HepG2 (cell line): Measurements from ENCODE around the gene SPNS1. TPM values are rescaled to one million over a fixed set of nuclear protein-coding genes. Genes with fewer than 3 reads are reported as not detected.

ENCODE experiments used
- CENPX ChIP-seq: sonication (generic); formaldehyde crosslinking; IDR thresholded peaks from 2 replicates; pipeline ENCODE4 v1.9.0; 2021; ENCODE audit warnings: mild to moderate bottlenecking, missing genetic modification reagents, moderate library complexity
- NFKB2 ChIP-seq: sonication (generic); formaldehyde crosslinking; IDR thresholded peaks from 2 replicates; pipeline ENCODE4 v1.4.0; 2020; ENCODE audit warnings: missing genetic modification reagents, borderline replicate concordance
- PCBP1 ChIP-seq: fragments of 200-400 bp; formaldehyde crosslinking; IDR thresholded peaks from 2 replicates; pipeline ENCODE4 v1.6.1; 2017; ENCODE audit warnings: mild to moderate bottlenecking, low read depth, low read length, borderline replicate concordance
- SALL2 ChIP-seq: sonication (generic); formaldehyde crosslinking; IDR thresholded peaks from 2 replicates; pipeline ENCODE4 v1.8.1; 2023; ENCODE audit warnings: mild to moderate bottlenecking, missing genetic modification reagents, inconsistent platforms
- ZKSCAN5 ChIP-seq: sonication (generic); formaldehyde crosslinking; IDR thresholded peaks from 2 replicates; pipeline ENCODE4 v1.5.1; 2020; ENCODE audit warnings: mild to moderate bottlenecking, missing genetic modification reagents
- ZNF263 ChIP-seq: sonication (generic); formaldehyde crosslinking; IDR thresholded peaks from 2 replicates; pipeline ENCODE4 v1.4.0; 2020; ENCODE audit warnings: missing genetic modification reagents
- ZNF337 ChIP-seq: sonication (generic); formaldehyde crosslinking; IDR thresholded peaks from 2 replicates; pipeline ENCODE4 v1.5.1; 2020; ENCODE audit warnings: missing genetic modification reagents, low read depth, mild to moderate bottlenecking, borderline replicate concordance
- ZNF563 ChIP-seq: sonication (generic); formaldehyde crosslinking; IDR thresholded peaks from 2 replicates; pipeline ENCODE4 v1.8.0; 2022; ENCODE audit warnings: mild to moderate bottlenecking, moderate library complexity, missing genetic modification reagents
- ZNF792 ChIP-seq: IDR thresholded peaks from 2 replicates; pipeline ENCODE4 v1.6.1; 2016
- polyA plus RNA-seq, 8 experiments: library from polyadenylated mRNA; depleted of rRNA in 3 of 8; stranded (reverse) in 7 of 8; unstranded in 1 of 8; fragments of >200 nt; fragmentation: Illumina TruSeq in 4 of 8; extraction: Trizol in 4 of 8; gene quantifications; 2 replicates each; pipeline versions ENCODE4 v1.2.1 to v1.2.3, GENCODE V29; 2011 to 2016; ENCODE audit warnings: low read depth in 4 of 8, missing spikeins in 1 of 8, mixed read lengths in 1 of 8; ENCODE audit not compliant: insufficient read depth in 1 of 8
- total RNA-seq, 5 experiments: library from RNA; depleted of rRNA; stranded (reverse); fragments of >200 nt; fragmentation: Illumina TruSeq; extraction: Trizol; gene quantifications; 2 replicates each; pipeline ENCODE4 v1.2.3, GENCODE V29; 2016; ENCODE audit warnings: low read depth in 1 of 5
- TF ChIP-seq, protein P1 (sequence below): IDR thresholded peaks from 2 replicates; pipeline ENCODE4 v1.6.1; 2016; ENCODE audit warnings: mild to moderate bottlenecking, missing biosample characterization, missing genetic modification reagents
- TF ChIP-seq, protein P2 (sequence below): sonication (generic); formaldehyde crosslinking; IDR thresholded peaks from 2 replicates; pipeline ENCODE4 v1.8.0; 2022; ENCODE audit warnings: missing genetic modification reagents, low read depth, mild to moderate bottlenecking, borderline replicate concordance
- TF ChIP-seq, protein P3 (sequence below): sonication (generic); formaldehyde crosslinking; IDR thresholded peaks from 2 replicates; pipeline ENCODE4 v1.4.0; 2020; ENCODE audit warnings: mild to moderate bottlenecking, low read depth, missing genetic modification reagents
- TF ChIP-seq, protein P4 (sequence below): sonication (generic); formaldehyde crosslinking; IDR thresholded peaks from 2 replicates; pipeline ENCODE4; 2020; ENCODE audit warnings: missing genetic modification reagents, mild to moderate bottlenecking, borderline replicate concordance
- TF ChIP-seq, protein P5 (sequence below): sonication (generic); formaldehyde crosslinking; IDR thresholded peaks from 2 replicates; pipeline ENCODE4 v1.5.0; 2020; ENCODE audit warnings: missing genetic modification reagents, mild to moderate bottlenecking, borderline replicate concordance
- TF ChIP-seq, protein P6 (sequence below): sonication (generic); formaldehyde crosslinking; IDR thresholded peaks from 2 replicates; pipeline ENCODE4 v1.4.0; 2020; ENCODE audit warnings: missing genetic modification reagents, borderline replicate concordance
- TF ChIP-seq, protein P7 (sequence below): sonication (generic); formaldehyde crosslinking; IDR thresholded peaks from 2 replicates; pipeline ENCODE4 v1.4.0; 2020; ENCODE audit warnings: mild to moderate bottlenecking, missing genetic modification reagents

SPNS1 gene
- total and polyA plus RNA-seq, 2 of the 13 experiments (the other 11 are each of a cell fraction or from before 2014, with no cell fraction given): 25.6 to 38.8 TPM

DNA sequence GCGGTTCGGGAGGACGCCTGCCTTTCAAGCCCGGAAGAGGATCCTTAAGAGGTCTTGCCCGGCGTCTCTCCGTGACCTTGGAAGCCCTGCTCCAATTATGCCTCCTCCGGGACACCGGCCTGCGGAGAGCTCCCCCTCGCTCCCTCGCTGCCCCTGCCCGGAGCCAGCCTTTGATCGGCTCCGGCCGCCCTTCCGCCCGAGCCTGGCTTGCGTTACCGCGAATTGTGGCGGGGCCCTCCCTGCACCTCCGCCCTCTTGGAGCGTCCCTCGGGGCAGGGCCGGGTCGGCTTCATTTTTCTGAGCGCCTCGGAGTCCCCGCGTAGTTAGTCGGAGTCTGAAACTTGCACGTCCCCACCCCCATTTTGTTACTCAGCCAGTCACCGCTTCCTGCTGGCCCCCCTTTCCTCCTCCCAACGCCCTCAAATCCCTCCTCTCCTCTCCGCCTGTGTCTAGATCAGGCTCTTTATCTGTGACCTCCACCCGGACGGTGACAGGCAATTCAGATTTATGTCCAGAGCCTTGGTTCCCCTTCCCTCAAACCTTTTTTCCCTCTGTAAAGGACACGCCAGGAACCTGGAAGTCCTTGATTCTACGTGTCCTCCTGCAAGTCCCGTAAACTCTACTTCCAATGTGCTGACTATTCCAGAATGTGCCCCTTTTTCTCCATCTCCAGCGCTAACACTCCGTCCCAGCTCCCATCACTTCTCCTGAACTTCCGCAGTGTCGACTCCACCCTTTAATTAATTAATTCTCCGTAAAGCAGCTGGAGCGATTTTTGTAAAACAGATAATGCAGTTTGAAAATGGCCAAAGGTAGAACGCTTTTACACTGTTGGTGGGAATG, 49.0 kb upstream of the SPNS1 start (continued):
- TF ChIP-seq ZNF563 (CRISPR knock-in tag) (no peak; the same call in 1 of the 2 replicates), SALL2 (CRISPR knock-in tag) (no peak; the same call in 1 of the 2 replicates), ZNF792 (CRISPR knock-in tag) (0 out of 2 replicates have a peak, but pooled peaks have one; percentile 43), ZKSCAN5 (CRISPR knock-in tag) (no peak), CENPX (CRISPR knock-in tag) (no peak), PCBP1 (peak; percentile 72; the same call in 1 of the 2 replicates), ZNF263 (CRISPR knock-in tag) (peak; percentile 53; the same call in 1 of the 2 replicates), NFKB2 (CRISPR knock-in tag) (no peak; the same call in 1 of the 2 replicates), ZNF337 (CRISPR knock-in tag) (peak; percentile 29; the same call in 1 of the 2 replicates)
- TF ChIP-seq, protein P1, sequence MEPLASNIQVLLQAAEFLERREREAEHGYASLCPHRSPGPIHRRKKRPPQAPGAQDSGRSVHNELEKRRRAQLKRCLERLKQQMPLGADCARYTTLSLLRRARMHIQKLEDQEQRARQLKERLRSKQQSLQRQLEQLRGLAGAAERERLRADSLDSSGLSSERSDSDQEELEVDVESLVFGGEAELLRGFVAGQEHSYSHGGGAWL: peak; percentile 19; the same call in 1 of the 2 replicates
- TF ChIP-seq, protein P2, sequence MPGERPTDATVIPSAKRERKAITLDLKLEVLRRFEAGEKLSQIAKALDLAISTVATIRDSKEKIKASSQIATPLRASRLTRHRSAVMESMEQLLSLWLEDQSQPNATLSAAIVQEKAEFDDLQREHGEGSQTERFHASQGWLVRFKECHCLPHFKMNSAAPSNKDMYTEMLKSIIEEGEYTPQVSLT (CRISPR knock-in tag): no peak
- TF ChIP-seq, protein P3, sequence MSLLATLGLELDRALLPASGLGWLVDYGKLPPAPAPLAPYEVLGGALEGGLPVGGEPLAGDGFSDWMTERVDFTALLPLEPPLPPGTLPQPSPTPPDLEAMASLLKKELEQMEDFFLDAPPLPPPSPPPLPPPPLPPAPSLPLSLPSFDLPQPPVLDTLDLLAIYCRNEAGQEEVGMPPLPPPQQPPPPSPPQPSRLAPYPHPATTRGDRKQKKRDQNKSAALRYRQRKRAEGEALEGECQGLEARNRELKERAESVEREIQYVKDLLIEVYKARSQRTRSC (CRISPR knock-in tag): no peak
- TF ChIP-seq, protein P4, sequence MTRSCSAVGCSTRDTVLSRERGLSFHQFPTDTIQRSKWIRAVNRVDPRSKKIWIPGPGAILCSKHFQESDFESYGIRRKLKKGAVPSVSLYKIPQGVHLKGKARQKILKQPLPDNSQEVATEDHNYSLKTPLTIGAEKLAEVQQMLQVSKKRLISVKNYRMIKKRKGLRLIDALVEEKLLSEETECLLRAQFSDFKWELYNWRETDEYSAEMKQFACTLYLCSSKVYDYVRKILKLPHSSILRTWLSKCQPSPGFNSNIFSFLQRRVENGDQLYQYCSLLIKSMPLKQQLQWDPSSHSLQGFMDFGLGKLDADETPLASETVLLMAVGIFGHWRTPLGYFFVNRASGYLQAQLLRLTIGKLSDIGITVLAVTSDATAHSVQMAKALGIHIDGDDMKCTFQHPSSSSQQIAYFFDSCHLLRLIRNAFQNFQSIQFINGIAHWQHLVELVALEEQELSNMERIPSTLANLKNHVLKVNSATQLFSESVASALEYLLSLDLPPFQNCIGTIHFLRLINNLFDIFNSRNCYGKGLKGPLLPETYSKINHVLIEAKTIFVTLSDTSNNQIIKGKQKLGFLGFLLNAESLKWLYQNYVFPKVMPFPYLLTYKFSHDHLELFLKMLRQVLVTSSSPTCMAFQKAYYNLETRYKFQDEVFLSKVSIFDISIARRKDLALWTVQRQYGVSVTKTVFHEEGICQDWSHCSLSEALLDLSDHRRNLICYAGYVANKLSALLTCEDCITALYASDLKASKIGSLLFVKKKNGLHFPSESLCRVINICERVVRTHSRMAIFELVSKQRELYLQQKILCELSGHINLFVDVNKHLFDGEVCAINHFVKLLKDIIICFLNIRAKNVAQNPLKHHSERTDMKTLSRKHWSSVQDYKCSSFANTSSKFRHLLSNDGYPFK (CRISPR knock-in tag): no peak; the same call in 1 of the 2 replicates
- TF ChIP-seq, protein P5, sequence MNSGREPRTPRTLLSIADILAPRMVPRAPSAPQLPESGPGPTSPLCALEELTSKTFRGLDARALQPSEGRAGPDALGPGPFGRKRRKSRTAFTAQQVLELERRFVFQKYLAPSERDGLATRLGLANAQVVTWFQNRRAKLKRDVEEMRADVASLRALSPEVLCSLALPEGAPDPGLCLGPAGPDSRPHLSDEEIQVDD: 0 out of 2 replicates have a peak, but pooled peaks have one; percentile 42
- TF ChIP-seq, protein P6, sequence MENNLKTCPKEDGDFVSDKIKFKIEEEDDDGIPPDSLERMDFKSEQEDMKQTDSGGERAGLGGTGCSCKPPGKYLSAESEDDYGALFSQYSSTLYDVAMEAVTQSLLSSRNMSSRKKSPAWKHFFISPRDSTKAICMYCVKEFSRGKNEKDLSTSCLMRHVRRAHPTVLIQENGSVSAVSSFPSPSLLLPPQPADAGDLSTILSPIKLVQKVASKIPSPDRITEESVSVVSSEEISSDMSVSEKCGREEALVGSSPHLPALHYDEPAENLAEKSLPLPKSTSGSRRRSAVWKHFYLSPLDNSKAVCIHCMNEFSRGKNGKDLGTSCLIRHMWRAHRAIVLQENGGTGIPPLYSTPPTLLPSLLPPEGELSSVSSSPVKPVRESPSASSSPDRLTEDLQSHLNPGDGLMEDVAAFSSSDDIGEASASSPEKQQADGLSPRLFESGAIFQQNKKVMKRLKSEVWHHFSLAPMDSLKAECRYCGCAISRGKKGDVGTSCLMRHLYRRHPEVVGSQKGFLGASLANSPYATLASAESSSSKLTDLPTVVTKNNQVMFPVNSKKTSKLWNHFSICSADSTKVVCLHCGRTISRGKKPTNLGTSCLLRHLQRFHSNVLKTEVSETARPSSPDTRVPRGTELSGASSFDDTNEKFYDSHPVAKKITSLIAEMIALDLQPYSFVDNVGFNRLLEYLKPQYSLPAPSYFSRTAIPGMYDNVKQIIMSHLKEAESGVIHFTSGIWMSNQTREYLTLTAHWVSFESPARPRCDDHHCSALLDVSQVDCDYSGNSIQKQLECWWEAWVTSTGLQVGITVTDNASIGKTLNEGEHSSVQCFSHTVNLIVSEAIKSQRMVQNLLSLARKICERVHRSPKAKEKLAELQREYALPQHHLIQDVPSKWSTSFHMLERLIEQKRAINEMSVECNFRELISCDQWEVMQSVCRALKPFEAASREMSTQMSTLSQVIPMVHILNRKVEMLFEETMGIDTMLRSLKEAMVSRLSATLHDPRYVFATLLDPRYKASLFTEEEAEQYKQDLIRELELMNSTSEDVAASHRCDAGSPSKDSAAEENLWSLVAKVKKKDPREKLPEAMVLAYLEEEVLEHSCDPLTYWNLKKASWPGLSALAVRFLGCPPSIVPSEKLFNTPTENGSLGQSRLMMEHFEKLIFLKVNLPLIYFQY (CRISPR knock-in tag): peak; percentile 14; the same call in 1 of the 2 replicates
- TF ChIP-seq, protein P7, sequence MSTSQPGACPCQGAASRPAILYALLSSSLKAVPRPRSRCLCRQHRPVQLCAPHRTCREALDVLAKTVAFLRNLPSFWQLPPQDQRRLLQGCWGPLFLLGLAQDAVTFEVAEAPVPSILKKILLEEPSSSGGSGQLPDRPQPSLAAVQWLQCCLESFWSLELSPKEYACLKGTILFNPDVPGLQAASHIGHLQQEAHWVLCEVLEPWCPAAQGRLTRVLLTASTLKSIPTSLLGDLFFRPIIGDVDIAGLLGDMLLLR (CRISPR knock-in tag): no peak
